ENCODE data around the gene KDM6A. TPM values are rescaled to one million over a fixed set of nuclear protein-coding genes. Genes with fewer than 3 reads are reported as not detected.

Gene KDM6A
- polyA plus RNA-seq, 1 donor from 2014 or later = 25.1 TPM

DNA sequence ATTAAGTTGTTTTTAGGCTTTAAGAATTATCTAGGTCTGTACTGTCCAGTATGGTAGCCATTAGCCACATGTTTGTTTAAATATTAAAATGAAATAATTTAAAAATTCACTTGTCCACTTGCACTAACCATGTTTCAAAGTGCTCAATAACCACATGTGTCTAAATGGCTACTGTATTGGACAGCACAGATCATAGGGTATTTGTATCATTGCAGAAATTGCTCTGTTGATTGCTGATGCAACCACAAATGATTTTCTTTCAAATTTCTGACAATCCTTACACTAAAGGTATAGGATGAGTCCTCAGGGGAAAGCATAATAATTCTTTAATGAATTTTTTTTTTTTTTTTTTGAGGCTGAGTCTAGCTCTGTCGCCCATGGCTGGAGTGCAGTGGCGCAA is 84.9 kb downstream of the KDM6A start:
- Histone ChIP-seq H3K9ac (ENCODE audit: low read length) (no peak overlapping the region), H3K79me2 (replicated peaks; ENCODE audit: insufficient read depth, low read length) (peaks cover 22% of the 10 kb centered on the region), H3K9me2 (ENCODE audit: insufficient read depth, low read length) (no peaks in the 10 kb centered on the region), H4K20me1 (ENCODE audit: insufficient read depth) (no peaks in the 10 kb centered on the region), H3K27me3 (ENCODE audit: insufficient read depth, low read depth, low read length) (no peaks in the 10 kb centered on the region), H3K9me3 (ENCODE audit: low read length) (no peaks in the 10 kb centered on the region), H3K4me2 (ENCODE audit: low read length) (no peak overlapping the region), H3F3A (ENCODE audit: insufficient read depth, low read length, poor library complexity, severe bottlenecking) (no peaks in the 10 kb centered on the region), H3K36me3 (ENCODE audit: insufficient read depth, low read length) (no peaks in the 10 kb centered on the region), H2AFZ (ENCODE audit: low read depth, low read length) (no peak overlapping the region), H3K27ac (ENCODE audit: low read length) (no peak overlapping the region), H3K4me3 (ENCODE audit: low read length) (no peak overlapping the region)
- TF ChIP-seq MXI1 (conservative IDR thresholded peaks at IDR 0.05; ENCODE audit: poor library complexity, severe bottlenecking) (no peak), EP300 (conservative IDR thresholded peaks at IDR 0.05; ENCODE audit: poor library complexity, severe bottlenecking) (no peak), EZH2 (IDR thresholded peaks at IDR 0.05; ENCODE audit: borderline replicate concordance, insufficient read depth, low read length, poor library complexity, severe bottlenecking) (no peak), POLR2AphosphoS5 (IDR thresholded peaks at IDR 0.05) (no peak), RAD21 (conservative IDR thresholded peaks at IDR 0.05) (no peak), REST (IDR thresholded peaks at IDR 0.05; ENCODE audit: borderline replicate concordance) (no peak), TAF1 (IDR thresholded peaks at IDR 0.05; ENCODE audit: low read depth) (no peak), SMC3 (conservative IDR thresholded peaks at IDR 0.05; ENCODE audit: poor library complexity) (no peak)
- TF ChIP-seq, protein P1, sequence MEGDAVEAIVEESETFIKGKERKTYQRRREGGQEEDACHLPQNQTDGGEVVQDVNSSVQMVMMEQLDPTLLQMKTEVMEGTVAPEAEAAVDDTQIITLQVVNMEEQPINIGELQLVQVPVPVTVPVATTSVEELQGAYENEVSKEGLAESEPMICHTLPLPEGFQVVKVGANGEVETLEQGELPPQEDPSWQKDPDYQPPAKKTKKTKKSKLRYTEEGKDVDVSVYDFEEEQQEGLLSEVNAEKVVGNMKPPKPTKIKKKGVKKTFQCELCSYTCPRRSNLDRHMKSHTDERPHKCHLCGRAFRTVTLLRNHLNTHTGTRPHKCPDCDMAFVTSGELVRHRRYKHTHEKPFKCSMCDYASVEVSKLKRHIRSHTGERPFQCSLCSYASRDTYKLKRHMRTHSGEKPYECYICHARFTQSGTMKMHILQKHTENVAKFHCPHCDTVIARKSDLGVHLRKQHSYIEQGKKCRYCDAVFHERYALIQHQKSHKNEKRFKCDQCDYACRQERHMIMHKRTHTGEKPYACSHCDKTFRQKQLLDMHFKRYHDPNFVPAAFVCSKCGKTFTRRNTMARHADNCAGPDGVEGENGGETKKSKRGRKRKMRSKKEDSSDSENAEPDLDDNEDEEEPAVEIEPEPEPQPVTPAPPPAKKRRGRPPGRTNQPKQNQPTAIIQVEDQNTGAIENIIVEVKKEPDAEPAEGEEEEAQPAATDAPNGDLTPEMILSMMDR (IDR thresholded peaks at IDR 0.05; ENCODE audit: poor library complexity, severe bottlenecking) = no peak

- no peak overlapping the region for H3K4me2 ChIP-seq (ENCODE audit: low read length)
- no peaks in the 10 kb centered on the region for H3K9me3 ChIP-seq (ENCODE audit: low read length)
- no peaks in the 10 kb centered on the region for H3F3A ChIP-seq (ENCODE audit: insufficient read depth, low read length, poor library complexity, severe bottlenecking)
- no peaks in the 10 kb centered on the region for H3K36me3 ChIP-seq (ENCODE audit: insufficient read depth, low read length)
- no peaks in the 10 kb centered on the region for H3K9me2 ChIP-seq (ENCODE audit: insufficient read depth, low read length)
- H3K4me3 ChIP-seq (ENCODE audit: low read length) = no peak overlapping the region
- H3K9ac ChIP-seq (ENCODE audit: low read length) = no peak overlapping the region
- H3K27ac ChIP-seq (ENCODE audit: low read length) = no peak overlapping the region
- no peak for TF ChIP-seq SMC3 (conservative IDR thresholded peaks at IDR 0.05; ENCODE audit: poor library complexity)
- no peak for TF ChIP-seq RAD21 (conservative IDR thresholded peaks at IDR 0.05)
- no peak for TF ChIP-seq EZH2 (IDR thresholded peaks at IDR 0.05; ENCODE audit: borderline replicate concordance, insufficient read depth, low read length, poor library complexity, severe bottlenecking)
- TF ChIP-seq REST (IDR thresholded peaks at IDR 0.05; ENCODE audit: borderline replicate concordance) = no peak
- no peak for TF ChIP-seq POLR2AphosphoS5 (IDR thresholded peaks at IDR 0.05)
- TF ChIP-seq EP300 (conservative IDR thresholded peaks at IDR 0.05; ENCODE audit: poor library complexity, severe bottlenecking) = no peak
- TF ChIP-seq MXI1 (conservative IDR thresholded peaks at IDR 0.05; ENCODE audit: poor library complexity, severe bottlenecking) = no peak
- TF ChIP-seq, protein P1 (IDR thresholded peaks at IDR 0.05; ENCODE audit: poor library complexity, severe bottlenecking) = no peak
- no peak overlapping the region for H2AFZ ChIP-seq (ENCODE audit: low read depth, low read length)
- no peaks in the 10 kb centered on the region for H4K20me1 ChIP-seq (ENCODE audit: insufficient read depth)
- H3K27me3 ChIP-seq (ENCODE audit: insufficient read depth, low read depth, low read length) = no peaks in the 10 kb centered on the region
- peaks cover 21% of the 10 kb centered on the region for H3K79me2 ChIP-seq (replicated peaks; ENCODE audit: insufficient read depth, low read length)
These were observed 85.5 kb downstream of the KDM6A start for GRCh38 chrX:44958480-44958879.

Data from neural cell (in vitro differentiated cells).